Testis (tissue), 3 donors: ENCODE measurements around the gene SLC7A7. TPM values are rescaled to one million over a fixed set of nuclear protein-coding genes. Genes with fewer than 3 reads are reported as not detected.

Source experiments
- DNase-seq: peaks from one replicate; pipeline ENCODE4 v3.0.0-alpha.2; 2019
- H3K27ac ChIP-seq, 2 donors: fragments of 200-600 bp; sonication (generic); one replicate each; pipeline ENCODE4 v1.5.1; 2019
- H3K27me3 ChIP-seq: fragments of 200-600 bp; sonication (generic); one replicate; pipeline ENCODE4 v1.5.1; 2019
- H3K36me3 ChIP-seq: fragments of 200-600 bp; sonication (generic); one replicate; pipeline ENCODE4 v1.5.1; 2017; ENCODE audit warnings: low read depth; ENCODE audit errors: missing control alignments
- H3K4me1 ChIP-seq: fragments of 200-600 bp; sonication (generic); one replicate; pipeline ENCODE4 v1.5.1; 2019
- H3K4me3 ChIP-seq, 2 donors: fragments of 200-600 bp; sonication (generic); one replicate each; pipeline ENCODE4 v1.5.1; 2017 to 2019
- H3K9me3 ChIP-seq: fragments of 200-600 bp; sonication (generic); one replicate; pipeline ENCODE4 v1.5.1; 2017
- CTCF ChIP-seq, 3 experiments: fragments of 450-650 bp in 2 of 3; fragments of 200-600 bp in 1 of 3; sonication (generic) in 1 of 3; IDR thresholded peaks; one replicate each; pipeline ENCODE4 v1.5.1; 2016 to 2019; ENCODE audit warnings: antibody characterized with exemption in 3 of 3, mild to moderate bottlenecking in 2 of 3, moderate library complexity in 1 of 3
- POLR2A ChIP-seq: fragments of 450-650 bp; IDR thresholded peaks from one replicate; pipeline ENCODE4 v1.6.1; 2017; ENCODE audit warnings: antibody characterized with exemption, mild to moderate bottlenecking, moderate library complexity
- WGBS, 2 donors: methylation state at CpG; one replicate each; pipeline ENCODE4 v1.1.5; 2018; 5-methylcytosine and 5-hydroxymethylcytosine counted together
- intact Hi-C: fragments of 100-400 bp; cut with DNase I; formaldehyde crosslinking; loops from one replicate; pipeline ENCODE4 v1.15.1; 2023; ENCODE audit warnings: low total_unique reads
- polyA plus RNA-seq: library from polyadenylated mRNA; stranded (reverse); fragments of 350-450 nt; fragmentation: Illumina TruSeq; extraction: RNeasy Lipid Tissue Mini Kit (QIAGEN cat#74804); gene quantifications from one replicate; pipeline ENCODE4 v1.2.3, GENCODE V29; 2014; ENCODE audit warnings: low read depth, low replicate concordance; ENCODE audit not compliant: insufficient read depth
- total RNA-seq, 2 donors: library from RNA; depleted of rRNA; stranded (reverse); fragments of >200 nt; gene quantifications; one replicate each; pipeline ENCODE4 v1.2.3, GENCODE V29; 2016

SLC7A7 gene
- total and polyA plus RNA-seq, 3 donors from 2014 or later, result 22.2 to 77.1 (median 34.7) TPM

- Histone ChIP-seq H3K4me1 (peaks cover 4% of the 10 kb centered on the region), H3K4me3 (no peak overlapping the region), H3K9me3 (no peaks in the 10 kb centered on the region), H3K27me3 (no peaks in the 10 kb centered on the region), H3K27ac (no peak overlapping the region), H3K36me3 (no peaks in the 10 kb centered on the region)
- intact Hi-C loops, result no loop called here
- no peak for DNase-seq
- WGBS, 2 donors, result 77 to 79% methylated on average over 6 of the region's 6 CpGs
- no peak for TF ChIP-seq POLR2A
- TF ChIP-seq CTCF (IDR thresholded peaks at IDR 0.05), result no peak
Observed at GRCh38 chr14:22753586-22753985, 61.6 kb downstream of the SLC7A7 start.

DNA sequence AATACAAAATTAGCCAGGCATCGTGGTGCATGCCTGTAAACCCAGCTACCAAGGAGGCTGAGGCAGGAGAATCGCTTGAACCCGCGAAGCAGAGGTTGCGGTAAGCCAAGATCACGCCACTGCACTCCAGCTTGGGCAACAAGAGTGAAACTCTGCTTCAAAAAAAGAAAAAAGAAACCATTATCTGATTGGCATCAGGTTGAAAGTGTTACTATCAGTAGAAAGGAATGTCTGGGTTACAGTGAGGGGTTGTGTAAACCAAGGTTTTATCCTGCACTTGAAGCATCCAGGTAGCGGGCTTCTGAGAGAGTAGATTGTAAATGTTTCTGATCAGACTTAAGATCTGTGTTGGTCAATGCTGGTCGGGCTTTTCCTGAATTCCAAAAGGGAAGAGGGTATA, 62.8 kb downstream of the SLC7A7 start:
- intact Hi-C loops, result no loop called here
- WGBS, 2 donors, result 79 to 85% methylated on average over 8 of the region's 8 CpGs
- H3K36me3 ChIP-seq, result no peaks in the 10 kb centered on the region
- H3K27ac ChIP-seq, result no peak overlapping the region
- no peaks in the 10 kb centered on the region for H3K9me3 ChIP-seq
- TF ChIP-seq CTCF (IDR thresholded peaks at IDR 0.05) (no peak), POLR2A (no peak)
- H3K27me3 ChIP-seq, result no peaks in the 10 kb centered on the region
- no peak for DNase-seq
- peaks cover 4% of the 10 kb centered on the region for H3K4me1 ChIP-seq
- no peak overlapping the region for H3K4me3 ChIP-seq

DNA sequence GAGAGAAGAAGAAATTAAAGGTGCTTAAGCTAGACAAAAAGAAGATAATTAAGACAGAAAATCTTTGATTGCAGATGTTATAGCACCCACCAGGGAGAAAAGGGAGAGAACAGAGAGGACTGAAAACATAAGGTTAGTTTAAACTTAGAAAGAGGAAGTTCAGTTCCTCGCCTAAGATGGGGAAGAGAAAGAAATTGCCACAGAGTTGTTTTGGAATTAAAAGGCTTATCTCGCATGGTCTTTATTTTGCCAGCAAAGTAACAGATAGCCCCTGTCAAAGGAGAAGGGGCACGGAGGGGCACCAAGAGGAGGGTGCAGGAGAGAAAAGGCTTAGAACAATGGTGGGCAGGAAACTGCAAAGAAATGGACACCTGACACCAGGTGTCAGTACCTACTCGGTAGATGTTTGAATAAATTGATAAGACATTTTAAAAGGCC, 66.6 kb downstream of the SLC7A7 start:
- H3K27me3 ChIP-seq, result no peaks in the 10 kb centered on the region
- no peak overlapping the region for H3K4me3 ChIP-seq
- TF ChIP-seq CTCF (IDR thresholded peaks at IDR 0.05), result no peak
- no peak for TF ChIP-seq POLR2A
- H3K27ac ChIP-seq, result no peak overlapping the region
- intact Hi-C loops, result no loop called here
- no peaks in the 10 kb centered on the region for H3K9me3 ChIP-seq
- H3K36me3 ChIP-seq, result no peaks in the 10 kb centered on the region
- no peak for DNase-seq
- H3K4me1 ChIP-seq, result peaks cover 4% of the 10 kb centered on the region
- WGBS, 2 donors, result 39 to 47% methylated on average over 4 of the region's 4 CpGs

DNA sequence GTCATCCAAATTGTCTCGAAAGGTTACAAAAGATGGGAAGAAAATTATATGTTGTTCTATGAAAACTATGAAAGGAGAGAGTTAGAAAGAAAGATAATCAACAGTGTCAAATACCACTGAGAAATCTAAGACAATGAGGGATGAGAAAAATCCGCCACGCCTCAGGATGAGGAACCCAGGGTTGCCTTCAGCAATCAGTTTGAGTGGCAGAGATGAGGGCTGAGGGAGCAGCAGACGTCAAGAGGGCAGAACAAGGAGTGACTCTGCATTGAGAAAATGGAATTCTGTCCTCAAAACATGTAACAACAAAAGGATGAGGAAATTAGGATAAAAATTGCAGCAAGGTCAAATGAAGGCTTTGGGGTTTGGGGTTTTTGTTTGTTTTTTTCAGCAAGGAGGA, 67.0 kb downstream of the SLC7A7 start:
- intact Hi-C loops, result no loop called here
- Histone ChIP-seq H3K36me3 (no peaks in the 10 kb centered on the region), H3K4me1 (peaks cover 4% of the 10 kb centered on the region), H3K27me3 (no peaks in the 10 kb centered on the region), H3K4me3 (no peak overlapping the region), H3K27ac (no peak overlapping the region), H3K9me3 (no peaks in the 10 kb centered on the region)
- 72 to 74% methylated on average over 4 of the region's 4 CpGs for WGBS, 2 donors
- DNase-seq, result no peak
- no peak for TF ChIP-seq CTCF (IDR thresholded peaks at IDR 0.05)
- no peak for TF ChIP-seq POLR2A

GRCh38 chr14:22747769-22748168, 67.5 kb downstream of the SLC7A7 start:
- WGBS, 2 donors, result 82 to 85% methylated on average over 4 of the region's 4 CpGs
- no peak for DNase-seq
- H3K4me3 ChIP-seq, result no peak overlapping the region
- TF ChIP-seq CTCF (IDR thresholded peaks at IDR 0.05), result no peak
- no peak for TF ChIP-seq POLR2A
- peaks cover 4% of the 10 kb centered on the region for H3K4me1 ChIP-seq
- no peak overlapping the region for H3K27ac ChIP-seq
- H3K27me3 ChIP-seq, result no peaks in the 10 kb centered on the region
- intact Hi-C loops, result no loop called here
- no peaks in the 10 kb centered on the region for H3K9me3 ChIP-seq
- no peaks in the 10 kb centered on the region for H3K36me3 ChIP-seq
